SJCRH30 (cell line): ENCODE results near the gene OBP2A. TPM values are rescaled to one million over a fixed set of nuclear protein-coding genes. Genes with fewer than 3 reads are reported as not detected.

Source experiments
- DNase-seq, 2 experiments: peaks; one replicate each; pipeline ENCODE4 v3.0.0-alpha.2; 2015 to 2020
- H3K27ac ChIP-seq: fragments of 250-450 bp; sonication (Bioruptor Pico); 2 replicates; pipeline ENCODE4 v1.5.1; 2020; ENCODE audit warnings: mild to moderate bottlenecking, moderate library complexity
- H3K27me3 ChIP-seq: fragments of 250-450 bp; sonication (Bioruptor Pico); 2 replicates; pipeline ENCODE4 v1.5.1; 2020; ENCODE audit warnings: mild to moderate bottlenecking, moderate library complexity
- H3K36me3 ChIP-seq: fragments of 250-450 bp; sonication (Bioruptor Pico); 2 replicates; pipeline ENCODE4 v1.5.1; 2020; ENCODE audit warnings: mild to moderate bottlenecking, moderate library complexity
- H3K4me1 ChIP-seq: fragments of 250-450 bp; sonication (Bioruptor Pico); 2 replicates; pipeline ENCODE4 v1.5.1; 2020; ENCODE audit warnings: mild to moderate bottlenecking, moderate library complexity
- H3K4me3 ChIP-seq: fragments of 250-450 bp; sonication (Bioruptor Pico); 2 replicates; pipeline ENCODE4 v1.5.1; 2020; ENCODE audit warnings: mild to moderate bottlenecking, moderate library complexity
- H3K9me3 ChIP-seq: fragments of 250-450 bp; sonication (Bioruptor Pico); replicated peaks from 2 replicates; pipeline ENCODE4 v1.5.1; 2020; ENCODE audit warnings: mild to moderate bottlenecking, moderate library complexity
- total RNA-seq: library from RNA; depleted of rRNA; stranded (reverse); fragments of >200 nt; shearing (Covaris generic); gene quantifications from 2 replicates; pipeline ENCODE4 v1.2.3, GENCODE V29; 2014; rRNA removed

Gene OBP2A
- total RNA-seq, 1 experiment from 2014 or later, result not detected

GRCh38 chr9:135592331-135592590 is 46.3 kb downstream of the OBP2A start:
- Histone ChIP-seq H3K36me3 (no peaks in the 10 kb centered on the region), H3K27ac (no peak overlapping the region), H3K27me3 (peaks cover 16% of the 10 kb centered on the region; the same call in 1 of the 2 replicates), H3K9me3 (peaks cover 1% of the 10 kb centered on the region; the same call in 1 of the 2 replicates), H3K4me3 (no peak overlapping the region), H3K4me1 (no peaks in the 10 kb centered on the region)
- no peak for DNase-seq

- H3K27ac ChIP-seq, result no peak overlapping the region
- peaks cover 3% of the 10 kb centered on the region; the same call in 1 of the 2 replicates for H3K9me3 ChIP-seq
- DNase-seq, result no peak
- no peak overlapping the region for H3K4me3 ChIP-seq
- H3K4me1 ChIP-seq, result no peaks in the 10 kb centered on the region
- H3K27me3 ChIP-seq, result peaks cover 16% of the 10 kb centered on the region; the same call in 1 of the 2 replicates
- H3K36me3 ChIP-seq, result no peaks in the 10 kb centered on the region
Observed at GRCh38 chr9:135592625-135593024, 46.7 kb downstream of the OBP2A start.

GRCh38 chr9:135596211-135596610 is 50.3 kb downstream of the OBP2A start:
- Histone ChIP-seq H3K4me1 (no peaks in the 10 kb centered on the region), H3K4me3 (no peak overlapping the region), H3K27me3 (peaks cover 4% of the 10 kb centered on the region; the same call in 1 of the 2 replicates), H3K36me3 (no peaks in the 10 kb centered on the region), H3K27ac (no peak overlapping the region), H3K9me3 (peaks cover 3% of the 10 kb centered on the region; the same call in 1 of the 2 replicates)
- no peak for DNase-seq

Other genes with a start within 250 kb of the OBP2A start
- gene PPP1R26, start 66.3 kb upstream of the OBP2A start, total RNA-seq, result 6.6 and 7.6 TPM in 2 replicates
- gene MRPS2, start 45.4 kb upstream of the OBP2A start, total RNA-seq, result 68.0 and 68.6 TPM in 2 replicates
- not detected in 2 replicates for gene LCN1, start 24.7 kb upstream of the OBP2A start, total RNA-seq
- gene PAEP, start 15.6 kb downstream of the OBP2A start, total RNA-seq, result not detected in 2 replicates
- not detected in 2 replicates for gene GLT6D1, start 93.4 kb downstream of the OBP2A start, total RNA-seq
- not detected in 2 replicates for gene LCN9, start 117.2 kb downstream of the OBP2A start, total RNA-seq
- 2.1 and 2.4 TPM in 2 replicates for gene SOHLH1, start 153.4 kb downstream of the OBP2A start, total RNA-seq
- gene KCNT1, start 156.1 kb downstream of the OBP2A start, total RNA-seq, result 0.33 and 0.51 TPM in 2 replicates